DMS79 treated with DMSO at 0.1 percent for 48 hours (cell line): ENCODE measurements around the gene ASIP.

Source experiments
- DNase-seq: peaks from one replicate; lab custom pipeline; 2025; lab: John Stamatoyannopoulos, UW

Gene ASIP

DNA sequence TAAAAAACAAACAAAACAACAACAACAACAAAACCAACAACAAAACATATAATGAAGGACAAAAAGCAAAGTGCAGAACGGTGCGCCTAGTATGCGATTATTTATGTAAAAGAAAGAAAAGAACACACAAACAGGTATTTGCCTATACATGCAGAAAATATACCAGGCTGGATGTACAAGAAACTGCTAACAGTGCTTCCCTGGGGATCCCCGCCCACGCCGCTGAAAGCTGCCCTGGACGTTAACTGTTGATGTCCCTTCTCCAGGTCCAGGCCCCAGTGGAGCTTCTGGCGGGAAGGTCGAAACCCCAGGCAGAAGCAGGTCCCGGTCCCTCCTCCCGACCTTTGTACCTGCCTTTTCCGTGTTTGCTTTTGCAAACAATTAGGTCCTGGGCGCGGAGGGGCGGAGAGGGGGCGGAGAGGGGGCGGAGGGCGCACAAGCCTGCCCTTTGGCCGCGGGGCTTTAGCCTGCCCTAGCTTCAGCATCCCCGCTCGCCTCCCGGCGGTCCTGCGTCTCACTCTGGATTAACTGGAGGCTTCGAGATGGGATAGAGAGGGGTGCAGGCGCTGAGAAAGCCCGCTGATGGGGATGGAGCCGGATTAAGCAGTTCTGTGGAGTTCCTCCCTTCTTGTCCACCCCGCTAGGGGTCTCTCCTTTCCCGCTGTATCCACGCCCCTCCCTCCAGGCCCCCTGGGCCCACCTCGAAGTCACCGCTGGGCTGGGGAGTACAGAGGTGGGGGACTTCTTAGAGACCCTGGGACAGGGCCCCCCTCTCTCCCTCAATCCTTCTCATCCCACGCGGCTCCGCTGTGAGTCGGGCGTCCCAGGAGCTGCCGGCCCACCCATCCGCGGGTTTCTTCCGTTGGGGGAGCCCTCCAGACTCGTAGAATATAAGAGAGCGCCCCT, 70.1 kb downstream of the ASIP start:
- no peak for DNase-seq

DNA sequence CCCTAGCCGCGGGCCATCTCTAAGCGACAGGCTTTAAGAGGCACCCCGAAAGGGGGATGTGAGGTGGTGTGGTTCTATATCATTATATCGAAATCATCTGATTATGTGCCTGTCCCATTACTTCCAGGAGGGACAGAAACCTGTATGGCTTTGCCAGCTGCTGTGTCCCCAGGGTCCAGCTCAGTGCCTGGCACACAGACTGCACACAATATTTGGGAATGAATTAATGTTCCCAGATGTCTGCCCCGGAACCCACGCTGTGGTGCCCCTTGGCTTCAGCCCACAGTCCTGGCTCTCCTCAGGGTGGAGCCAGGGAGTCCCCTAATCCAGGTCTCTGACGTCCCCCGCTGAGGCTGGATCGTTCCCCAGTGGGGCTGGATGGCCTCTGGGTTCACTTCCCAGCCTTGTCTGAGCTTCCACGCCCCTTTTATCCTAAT, 70.8 kb downstream of the ASIP start:
- DNase-seq: no peak

DNA sequence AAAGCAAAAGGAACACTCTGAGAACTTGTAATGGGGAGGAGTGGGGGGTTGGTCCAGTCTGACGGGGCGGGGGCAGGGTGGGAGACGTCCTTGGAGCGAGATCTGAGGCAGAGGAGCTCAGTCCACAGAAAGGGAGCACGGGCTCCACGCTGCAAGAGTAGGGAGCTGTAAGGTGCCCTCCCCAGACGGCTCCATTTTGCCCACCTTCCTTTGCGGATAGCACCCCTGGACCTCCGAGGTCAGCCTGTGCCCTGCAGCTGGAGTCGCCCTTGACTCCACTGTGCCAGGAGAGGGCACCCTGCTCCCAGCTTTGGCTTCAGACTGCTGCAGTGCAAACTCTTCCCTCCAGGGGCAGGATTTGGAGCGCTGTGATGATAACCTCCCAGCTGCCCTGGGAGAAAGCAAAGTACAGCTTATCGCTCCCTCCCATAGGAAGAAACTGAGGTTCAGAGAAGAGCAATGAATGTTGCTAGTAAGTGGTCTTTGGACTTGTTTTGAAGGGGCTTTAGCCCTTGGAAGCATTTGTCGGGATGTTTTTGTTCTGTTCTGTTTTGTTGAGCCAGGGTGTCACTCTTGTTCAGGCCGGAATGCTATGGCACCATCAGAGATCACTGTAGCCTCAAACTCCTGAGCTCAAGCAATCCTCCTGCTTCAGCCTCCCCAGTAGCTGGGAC, 71.5 kb downstream of the ASIP start:
- DNase-seq: peak; percentile 72

DNA sequence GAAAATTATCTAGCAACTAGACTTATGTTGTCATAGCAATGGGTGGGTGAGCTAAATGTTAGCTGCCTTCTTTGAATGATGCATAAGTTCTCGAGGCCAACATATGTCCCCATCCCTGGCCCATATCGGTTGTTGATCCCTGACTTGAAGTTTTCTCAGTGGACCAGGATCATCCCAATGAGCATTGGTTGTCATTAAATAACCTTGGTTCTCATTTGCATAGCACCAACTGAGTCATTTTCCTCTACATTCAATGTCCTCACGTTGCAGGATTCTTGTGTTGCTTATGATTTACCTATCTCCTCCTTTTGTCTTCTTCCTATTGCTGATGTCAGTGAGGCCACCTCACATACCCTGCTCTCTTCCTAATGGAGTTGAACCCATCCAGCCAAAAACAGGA, 74.0 kb downstream of the ASIP start:
- no peak for DNase-seq

DNA sequence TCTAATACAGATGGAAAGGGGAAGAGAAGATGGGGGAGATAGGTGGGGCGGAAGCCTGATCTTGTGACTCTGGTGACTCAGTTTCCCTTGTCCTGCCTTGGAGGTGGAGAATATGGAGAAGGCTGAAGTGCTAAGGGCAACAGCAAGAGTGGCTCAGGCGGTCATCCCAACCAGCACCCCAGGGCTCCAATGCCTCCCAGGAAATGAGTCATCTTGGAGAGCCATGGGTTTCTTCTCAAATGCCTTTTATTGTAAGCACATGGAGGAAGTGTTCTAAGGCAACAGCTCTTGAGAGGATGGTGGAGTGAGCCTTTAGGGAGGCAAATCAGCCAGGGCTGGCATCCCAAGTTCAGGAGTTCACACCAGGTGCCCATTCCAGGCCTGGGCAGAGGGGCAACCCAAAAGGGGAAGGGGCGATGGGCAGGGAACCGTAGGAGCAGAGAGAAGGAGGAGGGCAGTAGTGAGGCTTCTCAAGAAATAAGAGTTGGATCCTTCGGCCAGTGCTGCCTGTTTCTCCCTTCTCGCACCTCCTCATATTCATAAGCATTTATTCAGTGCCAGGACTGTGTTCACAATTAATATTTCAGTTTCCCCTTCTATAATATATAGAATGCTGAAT, 75.1 kb downstream of the ASIP start:
- DNase-seq: no peak
